NK-92 (cell line): ENCODE measurements around the gene CAST.
"Not testable (repeated sequence)": the region's sequence is repeated elsewhere in the genome, so short reads cannot be mapped to it uniquely, and the experiment has no call there.

ENCODE experiments used
- DNase-seq: peaks from one replicate; lab custom pipeline; 2025; ENCODE audit not compliant: unreplicated experiment; lab: John Stamatoyannopoulos, UW

The CAST gene

DNA sequence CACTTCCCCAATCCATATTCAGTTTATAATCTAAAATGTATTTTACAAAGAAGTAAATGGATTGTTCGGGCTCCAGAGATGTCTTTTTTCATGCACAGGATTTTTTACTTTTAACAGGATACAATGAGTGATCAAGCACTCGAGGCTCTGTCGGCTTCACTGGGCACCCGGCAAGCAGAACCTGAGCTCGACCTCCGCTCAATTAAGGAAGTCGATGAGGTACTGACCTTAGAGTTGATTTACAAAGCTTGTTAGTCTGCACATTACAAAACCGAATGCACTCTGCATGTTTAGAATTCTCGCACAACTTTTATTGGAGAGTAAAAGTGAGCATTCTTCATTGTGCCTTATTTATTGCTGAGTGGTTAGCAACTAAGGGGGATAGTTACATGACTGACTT, 80.4 kb downstream of the CAST start:
- DNase-seq, result no peak

DNA sequence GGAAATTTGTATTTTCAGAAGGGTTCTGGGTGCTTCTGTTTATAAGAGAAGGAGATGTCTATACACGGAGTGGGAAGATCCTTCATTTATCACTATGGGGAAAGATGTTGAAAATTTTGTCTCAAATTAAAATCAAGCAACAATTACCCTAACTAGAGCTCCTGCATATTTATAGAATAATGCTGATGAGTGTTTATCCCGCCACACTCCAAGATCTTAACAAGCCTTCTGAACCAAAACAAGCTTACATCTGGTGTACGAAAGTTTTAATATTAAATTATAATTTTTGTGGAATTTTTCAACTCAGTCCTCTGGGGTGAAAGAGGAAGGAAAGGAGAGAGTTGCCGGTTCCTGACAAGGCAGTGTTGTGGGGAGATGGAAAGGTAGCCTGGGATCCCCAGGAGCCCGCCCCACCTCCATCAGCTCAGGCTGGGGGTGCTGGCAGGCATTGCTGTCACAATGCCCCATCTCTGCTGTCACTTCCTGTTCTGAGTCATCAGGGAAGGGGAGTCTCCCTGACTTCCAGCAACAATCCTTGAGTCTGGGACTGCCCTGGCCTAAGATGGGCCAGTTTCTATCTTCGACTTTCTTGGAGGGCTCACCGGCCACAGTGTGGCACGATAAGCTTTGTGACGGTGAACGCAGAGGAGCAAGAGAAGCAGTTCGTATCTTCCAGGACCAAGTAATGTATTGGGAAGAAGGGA, 81.0 kb downstream of the CAST start:
- DNase-seq, result no peak

DNA sequence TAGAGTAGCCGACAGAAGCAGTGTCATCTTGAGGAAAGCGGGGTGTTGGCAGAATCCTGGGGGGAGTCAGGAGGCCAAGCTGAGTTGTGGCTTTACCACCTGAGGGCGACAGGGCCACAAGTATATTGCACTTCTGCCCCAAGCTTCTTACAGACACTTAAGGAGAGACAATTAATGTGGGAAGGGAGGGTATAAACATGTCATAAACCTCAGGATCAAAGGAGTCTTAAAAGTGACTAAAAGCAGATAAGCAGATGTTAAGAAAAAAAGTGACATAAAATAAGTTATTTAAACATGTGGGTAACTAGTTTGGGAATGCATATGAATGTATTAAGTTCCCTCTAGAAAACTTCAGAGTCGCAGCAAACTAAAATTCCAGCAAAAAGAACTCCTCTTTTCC, 81.6 kb downstream of the CAST start:
- DNase-seq, result no peak

GRCh38 chr5:96744218-96744617, 82.0 kb downstream of the CAST start:
- DNase-seq, result not testable (repeated sequence)

GRCh38 chr5:96745025-96745424, 82.8 kb downstream of the CAST start:
- DNase-seq, result no peak

- DNase-seq, result no peak
Observed at GRCh38 chr5:96745844-96746531, 83.8 kb downstream of the CAST start.

DNA sequence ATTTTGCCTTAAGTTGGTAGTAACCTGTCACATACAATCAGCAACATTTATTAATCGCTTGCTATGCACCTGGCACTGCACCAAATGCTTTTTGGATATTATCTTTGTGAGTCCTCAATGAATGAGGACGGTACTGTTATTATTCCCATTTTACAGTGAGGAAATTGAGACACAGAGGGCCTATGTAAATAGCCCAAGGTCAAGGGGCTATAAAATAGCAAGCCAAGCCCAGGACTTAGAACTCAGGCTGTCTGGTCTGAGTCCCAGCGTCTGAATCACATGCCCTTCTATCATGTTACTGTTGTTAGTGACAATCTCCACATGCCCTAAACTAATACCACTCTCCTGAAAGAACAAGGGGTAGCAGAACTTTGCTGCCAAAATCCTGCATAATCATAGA, 85.5 kb downstream of the CAST start:
- no peak for DNase-seq

- DNase-seq, result no peak
Observed at GRCh38 chr5:96750110-96750822, 88.1 kb downstream of the CAST start.

DNA sequence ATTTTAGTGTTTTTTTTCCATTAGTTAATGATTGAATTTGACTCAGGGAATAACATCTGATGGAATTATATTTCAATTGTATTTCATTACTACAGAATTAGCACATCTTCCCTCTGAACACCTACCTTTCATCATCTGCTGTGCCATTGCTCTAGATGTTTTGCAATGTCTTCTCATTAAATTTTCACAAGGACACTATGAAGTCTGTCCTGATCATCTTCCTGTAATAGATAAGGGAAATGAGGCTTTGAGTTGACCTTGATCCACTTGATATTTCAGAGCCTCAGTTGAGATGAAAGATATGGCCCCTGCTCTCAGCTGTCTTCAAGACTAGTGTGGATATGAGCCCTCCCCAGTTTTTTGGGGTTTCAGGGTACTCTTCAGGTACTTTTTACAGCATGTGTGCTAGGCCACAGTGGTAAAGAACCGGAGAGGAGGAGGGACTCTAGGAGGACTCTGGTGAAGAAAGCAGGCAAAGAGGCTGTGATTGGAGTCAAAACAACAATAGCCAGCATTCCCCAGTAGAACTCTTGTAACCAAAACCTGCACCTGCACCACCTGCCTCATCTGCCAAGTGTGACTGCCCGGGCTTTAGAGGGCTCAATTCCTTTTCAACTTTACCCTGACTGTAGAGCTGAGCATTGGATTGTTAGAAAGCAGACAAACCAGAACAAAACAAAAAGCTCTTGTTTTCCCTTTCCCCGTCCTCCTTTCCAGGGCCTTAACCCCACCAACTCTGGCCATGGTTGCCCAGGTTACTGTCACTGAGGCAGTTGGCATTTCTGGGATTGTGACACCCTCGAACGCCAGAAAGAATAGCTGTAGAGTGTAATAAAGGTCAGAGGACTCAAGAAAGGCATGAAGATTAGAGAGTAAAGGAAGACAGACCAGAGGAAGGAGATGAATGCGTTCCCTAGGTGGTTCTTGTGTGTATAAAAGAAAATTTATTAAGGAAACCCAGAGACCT, 89.3 kb downstream of the CAST start:
- DNase-seq, result no peak

- DNase-seq, result no peak
Observed at GRCh38 chr5:96752341-96753016, 90.3 kb downstream of the CAST start.

DNA sequence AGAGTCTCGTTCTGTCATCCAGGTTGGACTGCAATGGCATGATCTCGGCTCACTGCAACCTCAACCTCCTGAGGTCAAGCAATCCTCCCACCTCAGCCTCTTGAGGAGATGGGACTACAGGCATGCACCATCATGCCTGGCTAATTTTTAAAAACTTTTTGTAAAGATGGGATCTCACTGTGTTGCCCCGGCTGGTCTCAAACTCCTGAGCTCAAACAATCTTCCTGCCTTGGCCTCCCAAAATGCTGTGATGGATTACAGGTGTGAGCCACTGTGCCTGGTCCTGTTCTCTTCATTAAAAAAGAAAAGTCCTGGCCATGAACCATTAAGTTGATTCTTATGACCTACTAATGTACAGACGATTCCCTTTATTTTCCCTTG, 90.8 kb downstream of the CAST start:
- DNase-seq, result no peak

DNA sequence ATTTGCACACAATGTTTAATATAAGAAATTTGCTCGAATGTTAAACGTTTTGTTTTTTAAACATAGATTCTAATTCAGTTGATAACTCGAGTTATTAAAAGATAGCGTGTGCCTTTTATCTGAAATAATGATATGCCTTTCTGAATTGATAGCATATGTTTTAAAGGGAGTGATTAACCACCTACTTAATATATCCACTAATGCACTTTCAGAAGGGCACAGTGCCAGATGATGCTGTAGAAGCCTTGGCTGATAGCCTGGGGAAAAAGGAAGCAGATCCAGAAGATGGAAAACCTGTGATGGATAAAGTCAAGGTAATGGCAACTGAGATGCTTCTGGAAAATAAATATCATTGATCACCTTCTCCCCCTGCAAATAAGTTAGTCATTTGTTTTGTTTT, 91.7 kb downstream of the CAST start:
- DNase-seq, result no peak

DNA sequence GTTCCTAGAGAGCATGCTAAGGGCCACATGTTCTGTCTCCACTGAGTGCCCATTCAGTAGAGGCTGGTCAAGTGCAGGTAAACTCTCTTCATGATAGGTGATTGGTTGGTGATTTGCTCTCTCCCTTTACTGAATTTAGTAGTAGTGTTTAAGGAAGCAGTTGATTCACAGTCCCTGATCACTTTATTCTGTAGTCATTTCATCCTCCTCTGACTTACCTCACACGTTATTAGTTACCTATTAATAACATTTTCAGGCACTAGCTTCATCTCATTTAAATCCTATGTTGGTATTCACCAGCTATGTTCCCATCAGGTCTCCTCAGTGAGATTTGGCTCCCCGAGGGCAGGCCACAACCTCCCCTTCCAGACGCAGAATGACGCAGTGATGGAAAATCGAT, 93.7 kb downstream of the CAST start:
- DNase-seq, result no peak

DNA sequence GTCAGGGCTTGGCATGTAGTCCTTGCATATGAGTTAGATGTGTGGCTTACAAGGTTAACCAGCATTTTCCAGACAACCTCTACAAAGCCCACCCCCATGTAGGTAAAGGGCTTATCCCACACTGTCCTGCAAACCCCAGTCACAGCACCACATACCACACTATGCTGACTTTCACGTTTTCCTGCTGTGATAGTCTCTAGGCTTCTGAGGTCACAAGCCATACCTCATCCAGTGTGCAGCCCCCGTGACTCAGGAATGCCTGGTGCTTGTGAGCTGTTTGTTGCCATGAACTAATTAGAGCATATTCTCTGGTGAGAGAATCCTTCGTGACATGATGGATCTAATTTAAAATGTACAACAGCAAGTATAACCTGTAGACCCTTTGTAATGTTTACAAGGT, 94.8 kb downstream of the CAST start:
- DNase-seq, result no peak

GRCh38 chr5:96758621-96759020, 96.4 kb downstream of the CAST start:
- no peak for DNase-seq

DNA sequence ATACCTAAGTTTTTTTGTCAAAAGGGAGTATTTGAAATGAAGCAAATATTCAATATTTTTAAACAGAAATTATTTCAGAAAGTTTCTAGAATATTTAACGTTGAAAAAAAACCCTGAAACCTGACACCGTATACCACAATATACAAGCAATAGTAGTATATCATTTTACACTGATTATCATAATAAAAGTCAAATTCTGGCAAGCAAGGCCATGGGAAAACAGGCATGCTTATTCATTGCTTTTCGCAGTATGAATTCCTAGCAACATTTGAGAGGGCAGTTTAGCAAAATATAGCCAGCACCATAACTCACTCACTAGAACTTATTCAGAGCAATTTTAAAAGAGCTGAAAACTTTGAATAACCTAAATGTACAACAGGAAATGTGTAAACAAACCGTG, 99.4 kb downstream of the CAST start:
- DNase-seq, result no peak

DNA sequence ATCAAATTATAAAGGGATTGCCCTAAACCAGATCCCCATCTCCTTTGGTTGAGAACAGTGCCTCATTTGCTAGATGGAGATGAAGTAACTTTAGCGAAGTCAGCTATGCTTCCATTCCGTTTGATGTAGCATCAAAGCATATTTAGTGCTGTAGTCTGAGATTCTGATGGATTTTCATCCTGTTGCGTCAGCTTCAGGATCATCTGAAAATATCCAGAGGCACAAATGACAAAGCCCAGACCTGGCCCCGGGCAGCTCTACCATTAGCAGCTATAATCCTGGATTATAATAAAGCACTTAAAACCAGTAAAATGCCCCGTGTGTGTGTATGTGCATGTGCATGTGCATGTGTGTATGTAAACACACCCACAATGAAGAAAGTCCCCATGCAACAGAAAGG, 100.8 kb downstream of the CAST start:
- no peak for DNase-seq

DNA sequence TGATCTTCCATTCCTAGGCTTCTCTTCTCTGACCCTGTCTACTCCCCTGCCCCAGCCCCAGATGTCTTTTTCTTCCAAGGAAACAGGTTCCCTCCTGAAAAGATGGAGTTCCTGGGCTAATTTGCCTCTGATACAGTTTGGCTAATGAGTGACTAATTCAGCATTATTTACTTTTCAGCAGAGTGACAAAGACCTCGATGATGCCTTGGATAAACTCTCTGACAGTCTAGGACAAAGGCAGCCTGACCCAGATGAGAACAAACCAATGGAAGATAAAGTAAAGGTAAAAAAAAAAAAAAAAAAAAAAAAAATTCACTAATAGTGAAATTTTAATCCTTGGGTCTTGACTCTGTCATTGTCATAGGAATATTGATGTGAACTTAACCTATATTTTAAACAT, 102.9 kb downstream of the CAST start:
- no peak for DNase-seq

GRCh38 chr5:96768708-96769251, 106.6 kb downstream of the CAST start:
- no peak for DNase-seq

- no peak for DNase-seq
Observed at GRCh38 chr5:96771395-96771794, 109.2 kb downstream of the CAST start.
